ENCODE measurements around the gene CAPN9.

- TF ChIP-seq EZH2phosphoT487 (IDR thresholded peaks at IDR 0.05; ENCODE audit: low read depth, severe bottlenecking, unreplicated experiment) (no peak), CTCF (IDR thresholded peaks at IDR 0.05; ENCODE audit: poor library complexity) (no peak), EZH2 (IDR thresholded peaks at IDR 0.05; ENCODE audit: borderline replicate concordance) (no peak)
Measured at GRCh38 chr1:230717251-230717650, 29.9 kb upstream of the CAPN9 start.

Data from hepatocyte (in vitro differentiated cells).